GM13976 (cell line): Measurements from ENCODE around the gene KLRG1.
A peak's percentile ranks its signal among the peaks of the same experiment; 100 is the strongest.

Source experiments
- DNase-seq: peaks from one replicate; pipeline ENCODE4 v3.0.0; 2012; ENCODE audit warnings: low spot score
- in situ Hi-C: fragments of 300-500 bp; cut with MboI; formaldehyde crosslinking; loops from one replicate; pipeline ENCODE4 v1.12.0; 2022; ENCODE audit warnings: low sequenced_read_pairs, mixed read lengths, inconsistent platforms; ENCODE audit not compliant: unreplicated experiment
- TF ChIP-seq, protein P1 (sequence below): IDR thresholded peaks from 2 replicates; pipeline ENCODE4 v1.5.1; 2012; ENCODE audit warnings: borderline replicate concordance, mild to moderate bottlenecking; ENCODE audit not compliant: insufficient read depth; ENCODE audit errors: extremely low read depth, missing control alignments, control extremely low read depth

The KLRG1 gene

DNA sequence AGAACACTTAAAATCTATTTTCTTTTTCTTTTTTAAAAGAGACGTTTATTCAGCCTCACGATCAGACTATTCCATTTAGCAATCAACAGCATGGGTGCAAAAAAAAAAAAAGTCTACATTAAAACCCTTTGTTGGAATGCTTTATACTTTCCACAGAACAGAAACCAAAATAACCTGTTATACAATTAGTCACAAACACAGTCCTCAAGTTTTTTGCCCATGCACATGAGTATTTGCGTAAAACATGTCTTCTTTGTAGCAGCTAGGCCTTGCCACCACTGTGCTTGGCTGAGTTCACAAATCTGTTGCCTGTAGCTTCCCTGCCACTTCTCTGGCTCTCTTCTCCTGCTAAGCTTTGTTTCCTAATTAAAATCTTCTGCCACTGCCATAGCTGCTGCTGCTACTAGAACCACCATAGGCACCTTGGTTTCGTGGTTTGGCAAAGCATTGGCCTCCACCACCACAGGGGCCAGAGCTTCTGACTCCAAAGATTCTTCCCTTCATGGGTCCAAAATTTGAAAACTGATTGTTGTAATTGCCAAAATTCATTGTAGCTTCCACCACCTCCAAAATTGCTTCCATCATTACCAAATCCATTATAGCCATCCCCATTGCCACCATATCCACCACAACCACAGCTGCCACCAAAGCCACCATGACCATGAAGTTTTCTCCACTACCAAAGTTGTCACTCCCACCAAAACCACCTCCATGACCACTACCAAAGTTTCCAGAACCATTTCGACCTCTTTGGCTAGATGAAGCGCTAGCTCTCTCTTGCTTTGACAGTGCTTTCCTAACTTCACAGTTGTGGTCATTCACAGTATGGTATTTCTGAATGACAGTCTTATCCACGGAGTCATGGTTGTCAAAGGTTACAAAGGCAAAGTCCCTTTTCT is 38.1 kb downstream of the KLRG1 start:
- no peak for DNase-seq
- in situ Hi-C loops, result no loop called here
- TF ChIP-seq, protein P1, sequence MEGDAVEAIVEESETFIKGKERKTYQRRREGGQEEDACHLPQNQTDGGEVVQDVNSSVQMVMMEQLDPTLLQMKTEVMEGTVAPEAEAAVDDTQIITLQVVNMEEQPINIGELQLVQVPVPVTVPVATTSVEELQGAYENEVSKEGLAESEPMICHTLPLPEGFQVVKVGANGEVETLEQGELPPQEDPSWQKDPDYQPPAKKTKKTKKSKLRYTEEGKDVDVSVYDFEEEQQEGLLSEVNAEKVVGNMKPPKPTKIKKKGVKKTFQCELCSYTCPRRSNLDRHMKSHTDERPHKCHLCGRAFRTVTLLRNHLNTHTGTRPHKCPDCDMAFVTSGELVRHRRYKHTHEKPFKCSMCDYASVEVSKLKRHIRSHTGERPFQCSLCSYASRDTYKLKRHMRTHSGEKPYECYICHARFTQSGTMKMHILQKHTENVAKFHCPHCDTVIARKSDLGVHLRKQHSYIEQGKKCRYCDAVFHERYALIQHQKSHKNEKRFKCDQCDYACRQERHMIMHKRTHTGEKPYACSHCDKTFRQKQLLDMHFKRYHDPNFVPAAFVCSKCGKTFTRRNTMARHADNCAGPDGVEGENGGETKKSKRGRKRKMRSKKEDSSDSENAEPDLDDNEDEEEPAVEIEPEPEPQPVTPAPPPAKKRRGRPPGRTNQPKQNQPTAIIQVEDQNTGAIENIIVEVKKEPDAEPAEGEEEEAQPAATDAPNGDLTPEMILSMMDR, result no peak

DNA sequence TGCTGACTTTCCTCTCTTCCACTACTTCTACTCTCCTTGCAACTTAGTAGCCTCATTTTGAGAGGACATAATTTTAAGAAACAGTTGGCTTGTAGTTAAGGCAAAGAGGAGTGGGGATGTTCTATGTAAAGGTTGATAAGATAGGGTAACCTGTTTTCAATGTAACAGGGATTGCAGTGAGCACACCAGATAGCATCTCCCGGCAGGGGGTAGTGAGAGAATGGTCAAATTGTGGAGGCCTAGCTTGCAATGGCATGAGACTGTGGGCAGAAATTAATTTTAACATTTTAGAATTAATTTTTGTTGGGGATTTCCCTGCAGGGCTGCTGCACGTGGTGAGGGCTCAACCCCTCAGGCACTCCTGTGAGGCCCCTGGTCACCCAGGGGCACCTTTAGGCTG is 41.4 kb downstream of the KLRG1 start:
- in situ Hi-C loops, result no loop called here

DNA sequence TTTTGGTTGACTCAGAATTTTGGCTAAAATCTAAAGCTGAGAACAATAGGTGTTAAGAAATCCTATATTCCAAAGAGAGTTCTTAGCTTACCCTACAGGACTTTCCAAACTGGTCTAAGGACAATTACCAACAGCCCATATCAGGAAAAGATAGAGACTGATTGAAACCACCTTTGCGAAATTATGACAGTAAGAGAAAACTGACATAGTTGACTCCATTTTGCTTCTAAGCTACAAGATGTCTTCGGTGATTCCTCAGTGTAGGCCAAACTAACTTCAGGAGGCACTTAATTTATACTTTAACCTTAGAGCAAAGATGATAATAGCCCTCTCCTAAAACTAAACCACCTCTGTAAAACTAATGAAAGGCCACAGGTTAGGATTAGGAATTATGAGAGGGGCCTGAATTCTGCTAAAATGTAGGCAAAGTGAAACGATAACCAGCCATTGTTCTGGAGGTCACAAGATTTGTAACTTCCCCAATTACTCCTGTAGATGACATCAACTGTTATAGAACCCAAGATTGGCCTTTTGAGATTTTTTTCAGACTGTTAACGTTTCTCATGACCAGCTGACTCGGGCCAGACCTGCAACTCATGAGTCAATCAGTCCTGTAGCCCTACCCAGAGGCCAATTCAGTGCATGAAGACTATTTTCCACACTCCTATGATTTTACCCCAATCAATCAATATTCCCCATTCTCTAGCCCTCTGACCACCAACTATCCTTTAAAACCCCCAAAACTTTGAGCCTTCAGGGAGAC is 43.0 kb downstream of the KLRG1 start:
- in situ Hi-C loops, result no loop called here
- TF ChIP-seq, protein P1, result no peak
- DNase-seq, result peak; percentile 38

More for the DNA sequence above, 41.4 kb downstream of the KLRG1 start:
- TF ChIP-seq, protein P1, result no peak
- no peak for DNase-seq

DNA sequence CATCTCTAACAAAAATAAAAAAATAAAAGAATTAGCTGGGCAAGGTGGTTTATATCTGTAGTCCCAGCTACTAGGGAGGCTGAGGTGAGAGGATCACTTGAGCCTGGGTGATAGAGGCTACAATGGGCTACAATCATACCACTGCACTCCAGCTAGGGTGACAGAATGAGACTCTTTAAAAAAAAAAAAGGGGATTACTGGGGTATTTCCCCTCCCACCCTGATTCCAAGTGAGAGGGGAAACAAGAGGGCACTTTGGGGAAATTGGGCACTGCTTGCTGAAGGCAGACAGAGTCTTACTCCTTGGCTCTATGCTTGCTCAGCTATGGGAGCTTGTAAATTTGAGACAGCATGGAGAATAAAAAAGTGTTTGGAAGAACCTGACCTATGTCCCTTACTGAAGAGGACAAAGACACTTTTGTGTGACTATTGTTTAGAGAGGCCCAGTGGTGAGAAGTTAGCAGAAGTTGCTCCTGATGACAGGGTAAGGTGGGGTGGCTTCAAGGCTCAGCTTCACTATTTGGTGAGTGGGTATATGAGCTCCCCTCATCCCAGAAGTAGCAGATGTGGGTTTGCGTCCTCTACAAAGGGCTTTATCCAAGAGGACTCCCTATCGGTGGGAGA is 44.0 kb downstream of the KLRG1 start:
- no peak for DNase-seq
- TF ChIP-seq, protein P1, result no peak
- in situ Hi-C loops, result no loop called here

DNA sequence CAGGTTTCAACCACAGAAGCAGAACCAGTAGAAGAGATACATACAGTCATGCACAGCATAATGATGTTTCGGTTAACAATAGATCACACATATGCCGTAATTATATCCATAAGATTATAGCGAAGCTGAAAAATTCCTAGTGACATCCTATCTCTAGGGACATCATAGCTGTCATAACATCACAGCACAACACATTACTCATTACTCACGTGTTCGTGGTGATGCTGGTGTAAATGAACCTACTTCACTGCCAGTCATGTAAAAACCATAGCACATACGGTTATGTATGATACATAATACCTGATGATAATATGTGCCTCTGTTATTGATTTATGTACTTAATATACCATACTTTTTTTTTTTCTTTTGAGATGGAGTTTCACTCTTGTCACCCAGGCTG is 44.7 kb downstream of the KLRG1 start:
- DNase-seq, result no peak
- in situ Hi-C loops, result no loop called here
- TF ChIP-seq, protein P1, result no peak

DNA sequence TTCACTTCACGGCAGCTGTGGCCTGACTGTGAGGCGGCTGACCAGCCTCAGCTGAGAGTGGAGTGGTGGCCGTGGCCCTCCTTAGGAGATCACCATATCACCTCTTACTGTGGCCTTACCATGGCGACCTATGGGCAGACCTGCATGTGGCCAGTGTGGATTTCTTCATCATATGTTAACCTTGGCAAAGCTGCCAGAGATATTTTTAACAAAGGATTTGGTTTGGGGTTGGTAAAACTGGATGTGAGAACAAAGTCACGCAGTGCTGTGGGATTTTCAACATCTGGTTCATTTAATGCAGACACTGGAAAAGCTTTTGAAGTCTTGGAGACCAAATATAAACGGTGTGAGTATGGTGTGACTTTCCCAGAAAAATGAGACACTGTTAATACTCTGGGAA is 46.9 kb downstream of the KLRG1 start:
- in situ Hi-C loops, result no loop called here
- TF ChIP-seq, protein P1, result no peak
- DNase-seq, result no peak
